HG02571 (cell line): ENCODE measurements around the gene SF1.
"Not testable (repeated sequence)": the region's sequence is repeated elsewhere in the genome, so short reads cannot be mapped to it uniquely, and the experiment has no call there.

Source experiments
- ATAC-seq: cut with Tn5 transposase; IDR thresholded peaks from one replicate; pipeline ENCODE4 v1.9.1; 2021; ENCODE audit warnings: mild to moderate bottlenecking, moderate library complexity; ENCODE audit not compliant: unreplicated experiment

Gene SF1

GRCh38 chr11:64778473-64779298 is at the start of gene SF1:
Gene SF1 (minus strand): TSS chr11:64778542. CDS start chr11:64778392, 150 bp downstream.
- peak; percentile 81 for ATAC-seq

GRCh38 chr11:64827451-64827839 is 49.1 kb upstream of the SF1 start:
- ATAC-seq, result no peak

- no peak for ATAC-seq
Observed at GRCh38 chr11:64826578-64827450, 48.5 kb upstream of the SF1 start.

- no peak for ATAC-seq
Observed at GRCh38 chr11:64826062-64826461, 47.7 kb upstream of the SF1 start.

GRCh38 chr11:64823568-64824119 is 45.3 kb upstream of the SF1 start:
- no peak for ATAC-seq

GRCh38 chr11:64817476-64817875 is 39.1 kb upstream of the SF1 start:
- no peak for ATAC-seq

GRCh38 chr11:64815433-64815832 is 37.1 kb upstream of the SF1 start:
- ATAC-seq, result not testable (repeated sequence)

- ATAC-seq, result no peak
Observed at GRCh38 chr11:64814712-64815187, 36.4 kb upstream of the SF1 start.

- ATAC-seq, result no peak
Observed at GRCh38 chr11:64813826-64814225, 35.5 kb upstream of the SF1 start.

GRCh38 chr11:64810891-64811272 is 32.5 kb upstream of the SF1 start:
- ATAC-seq, result no peak

GRCh38 chr11:64810271-64810890 is 32.0 kb upstream of the SF1 start, which contains the start of gene MEN1:
Gene MEN1 (minus strand): TSS chr11:64810551. CDS start chr11:64810109, 442 bp downstream.
- peak; percentile 58 for ATAC-seq

- ATAC-seq, result peak; percentile 8
Observed at GRCh38 chr11:64809781-64810241, 31.5 kb upstream of the SF1 start.

GRCh38 chr11:64805481-64805880 is 27.1 kb upstream of the SF1 start:
- no peak for ATAC-seq

- no peak for ATAC-seq
Observed at GRCh38 chr11:64804346-64805210, 26.2 kb upstream of the SF1 start.

- no peak for ATAC-seq
Observed at GRCh38 chr11:64803846-64804345, 25.6 kb upstream of the SF1 start.

- ATAC-seq, result peak; percentile 68
Observed at GRCh38 chr11:64803158-64803845, 25.0 kb upstream of the SF1 start, which contains the start of gene MAP4K2. Gene MAP4K2 (minus strand): TSS chr11:64803214. CDS start chr11:64803149, 65 bp downstream.

- ATAC-seq, result peak; percentile 19
Observed at GRCh38 chr11:64802370-64803157, 24.2 kb upstream of the SF1 start.
